HG03064 (cell line): ENCODE results near the gene CARD10.
"Not testable (repeated sequence)": the region's sequence is repeated elsewhere in the genome, so short reads cannot be mapped to it uniquely, and the experiment has no call there.

Experiments used
- ATAC-seq: cut with Tn5 transposase; IDR thresholded peaks from one replicate; pipeline ENCODE4 v1.9.1; 2021; ENCODE audit warnings: low read depth; ENCODE audit not compliant: unreplicated experiment

Gene CARD10

DNA sequence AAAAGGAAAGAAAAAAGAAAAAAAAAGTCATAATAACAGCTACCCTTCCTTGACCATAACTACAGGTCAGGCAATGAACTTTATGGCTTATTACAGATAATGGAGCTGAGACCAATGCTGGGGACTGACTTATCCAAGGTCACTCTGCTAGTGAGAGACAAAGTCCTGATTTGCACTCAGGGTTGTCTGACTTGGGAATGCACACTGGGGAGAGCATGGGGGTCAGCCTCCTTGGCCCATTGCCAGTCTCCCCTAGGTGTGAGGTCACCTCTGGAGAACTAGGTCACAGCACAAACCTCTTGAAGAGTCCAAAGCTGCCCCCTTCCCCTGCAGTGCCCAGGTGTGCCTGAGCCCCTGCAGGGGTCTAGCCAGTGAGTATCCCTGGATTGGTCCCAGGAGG, 35.8 kb upstream of the CARD10 start:
- no peak for ATAC-seq

DNA sequence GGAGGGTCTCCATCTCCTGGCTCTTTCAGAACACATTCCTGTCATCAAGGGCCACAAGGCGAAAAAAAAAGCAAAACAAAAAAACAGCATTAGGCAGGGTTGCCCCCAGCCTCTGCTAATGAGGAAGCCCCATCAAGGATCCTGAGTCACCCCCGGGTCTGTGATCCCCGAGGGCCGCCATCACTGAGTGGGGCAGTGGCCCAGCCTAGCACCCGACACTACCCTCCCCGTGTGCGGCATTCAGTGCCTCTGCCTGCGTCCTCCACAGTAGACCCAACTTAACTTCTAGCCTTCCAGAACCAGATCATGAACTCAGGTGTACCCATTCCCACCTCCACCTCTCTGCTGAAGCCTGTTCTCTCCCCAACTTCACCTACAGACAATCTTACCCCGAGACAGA, 34.5 kb upstream of the CARD10 start:
- ATAC-seq = no peak

DNA sequence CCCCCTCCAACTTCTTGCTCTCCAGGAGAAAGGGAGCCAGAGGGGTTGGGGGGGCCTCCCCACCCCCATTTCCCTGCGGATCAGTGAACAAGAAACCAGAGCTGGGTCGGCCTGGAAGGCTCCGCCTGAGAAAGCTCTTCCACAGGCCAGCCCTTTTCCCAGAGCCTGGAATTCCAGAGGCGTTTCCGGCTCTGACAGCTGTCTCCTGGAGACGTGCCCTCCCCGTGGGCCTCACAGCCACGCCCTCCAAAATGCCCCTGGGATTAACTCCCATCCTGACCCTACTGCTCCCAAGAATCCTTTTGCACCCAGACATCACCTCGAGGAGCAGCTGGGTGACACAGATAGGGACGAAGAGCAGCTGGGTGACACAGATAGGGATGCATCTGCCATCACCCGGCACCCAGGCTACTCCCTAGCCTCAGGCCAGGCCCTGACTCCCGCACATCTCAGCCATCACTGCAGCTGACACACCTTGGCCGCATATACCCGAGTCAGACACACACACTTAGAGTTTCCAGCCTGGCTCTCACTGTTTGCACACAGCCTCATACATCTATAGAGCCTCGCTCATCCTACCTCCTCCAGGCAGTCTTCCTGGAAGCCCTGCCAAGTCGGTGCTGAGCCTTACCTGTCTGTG, 33.4 kb upstream of the CARD10 start:
- ATAC-seq = no peak

DNA sequence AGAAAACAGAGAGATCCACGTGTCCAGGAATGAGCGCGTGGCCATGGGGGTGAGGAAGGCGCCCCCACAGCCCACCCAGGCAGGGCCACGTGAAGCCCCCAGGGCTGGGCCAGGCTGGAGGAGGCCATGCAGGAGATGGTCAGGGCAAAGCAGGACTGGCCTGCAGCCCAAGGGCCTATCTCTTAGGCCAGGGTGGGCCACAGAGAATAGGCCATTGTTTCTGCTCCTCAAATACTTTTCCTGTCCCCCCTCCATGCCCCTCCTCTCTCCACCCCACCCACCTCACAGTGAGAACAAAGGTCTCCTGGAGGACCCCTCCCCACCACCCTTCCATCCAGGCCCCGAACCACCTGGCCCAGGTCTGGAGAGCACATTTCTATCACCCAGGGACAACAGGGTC, 32.8 kb upstream of the CARD10 start:
- ATAC-seq = no peak

DNA sequence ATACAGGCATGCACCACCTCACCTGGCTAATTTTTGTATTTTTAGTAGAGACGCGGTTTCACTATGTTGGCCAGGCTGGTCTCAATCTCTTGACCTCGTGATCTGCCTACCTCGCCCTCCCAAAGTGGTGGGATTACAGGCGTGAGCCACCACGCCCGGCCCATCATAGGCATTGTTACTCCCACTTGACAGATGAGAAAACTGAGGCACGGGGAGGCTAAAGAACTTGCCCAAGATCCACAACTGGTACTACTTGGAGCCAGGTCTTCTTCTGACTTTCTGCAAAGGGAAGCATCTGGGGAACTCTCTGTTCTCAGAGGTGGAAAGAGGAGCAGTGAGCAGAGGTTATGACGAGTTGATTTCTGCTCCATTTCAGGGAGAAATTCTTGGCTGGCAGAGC, 31.7 kb upstream of the CARD10 start:
- ATAC-seq = not testable (repeated sequence)

DNA sequence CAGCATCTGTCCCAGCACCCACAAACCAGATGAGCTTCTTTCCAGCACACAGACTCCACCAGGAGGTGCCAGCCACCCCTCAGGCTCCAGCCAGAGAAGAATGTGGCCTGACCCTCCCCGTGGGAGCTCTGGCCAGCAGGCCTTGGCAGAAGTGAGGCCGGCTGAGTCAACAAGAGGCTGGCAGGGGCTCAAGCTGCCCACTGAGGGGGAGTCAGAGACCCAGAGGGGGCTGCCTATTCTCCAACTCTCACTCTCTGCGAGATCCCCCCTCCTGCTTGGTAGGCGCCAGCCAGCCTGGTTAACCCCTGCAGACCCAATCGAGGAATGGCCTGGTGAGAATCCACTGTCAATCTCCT, 30.5 kb upstream of the CARD10 start:
- no peak for ATAC-seq

DNA sequence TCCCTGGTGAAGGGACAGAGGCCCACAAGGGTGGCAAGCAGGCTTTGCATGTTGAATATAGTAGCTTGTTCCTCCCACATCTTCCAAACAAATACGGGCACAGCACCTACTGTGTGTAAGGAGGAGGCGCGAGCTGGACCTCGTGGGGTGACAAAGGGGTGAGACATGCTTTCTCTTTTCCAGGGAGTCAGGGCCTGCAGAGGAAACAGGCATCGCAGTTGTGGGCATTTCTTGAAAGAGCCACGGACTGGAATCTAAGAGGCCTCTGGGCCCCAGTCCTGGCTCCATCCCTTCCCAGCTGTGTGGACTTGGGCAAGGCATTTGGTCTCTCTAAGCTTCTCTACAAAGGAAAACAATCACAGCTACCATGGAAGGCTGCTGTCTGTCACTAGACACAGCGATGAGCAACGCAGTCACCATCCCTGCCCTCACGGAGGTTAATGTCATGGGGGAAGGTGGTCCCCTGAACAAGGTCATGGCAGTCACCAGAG, 28.1 kb upstream of the CARD10 start:
- ATAC-seq = no peak

DNA sequence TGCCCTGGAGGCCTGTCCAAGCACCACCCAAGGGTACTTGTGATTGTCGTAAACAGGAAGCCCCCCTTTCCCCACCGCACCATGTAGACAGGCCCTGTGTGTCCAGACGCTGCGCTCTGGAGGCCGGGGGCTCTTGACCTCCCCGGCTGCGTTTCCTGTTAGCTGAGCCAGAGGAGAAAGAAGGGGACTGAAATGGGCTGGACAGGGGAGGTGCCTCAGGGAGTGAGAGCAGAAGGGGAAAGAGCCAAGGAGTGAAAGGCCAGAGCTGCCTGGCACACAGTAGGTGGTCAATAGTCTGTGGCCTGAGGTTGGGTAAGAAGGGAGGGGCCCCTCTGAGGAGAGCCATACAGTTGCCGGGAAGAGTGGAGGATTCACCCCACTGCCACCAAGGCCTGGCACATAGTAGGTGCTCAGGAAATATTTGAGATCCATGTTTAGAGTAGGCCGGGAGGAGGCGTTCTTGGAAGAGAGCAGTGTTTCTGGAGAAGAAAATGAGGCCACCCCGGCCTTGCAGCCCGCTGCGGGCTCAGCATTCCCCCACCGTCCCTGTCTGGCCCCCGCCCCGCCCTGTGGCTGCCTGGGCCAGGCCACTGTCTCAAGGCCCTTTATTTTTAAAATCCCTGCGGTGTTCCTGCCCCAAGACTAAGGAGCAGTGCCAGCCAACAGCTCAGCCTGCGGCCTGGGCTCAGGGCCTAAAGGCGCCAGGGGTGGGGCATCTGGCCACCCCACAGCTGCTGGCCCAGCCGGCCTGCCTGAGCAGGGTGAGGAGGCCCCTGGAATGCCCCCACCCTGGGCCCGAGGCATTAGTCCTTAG, 27.4 kb upstream of the CARD10 start:
- no peak for ATAC-seq

DNA sequence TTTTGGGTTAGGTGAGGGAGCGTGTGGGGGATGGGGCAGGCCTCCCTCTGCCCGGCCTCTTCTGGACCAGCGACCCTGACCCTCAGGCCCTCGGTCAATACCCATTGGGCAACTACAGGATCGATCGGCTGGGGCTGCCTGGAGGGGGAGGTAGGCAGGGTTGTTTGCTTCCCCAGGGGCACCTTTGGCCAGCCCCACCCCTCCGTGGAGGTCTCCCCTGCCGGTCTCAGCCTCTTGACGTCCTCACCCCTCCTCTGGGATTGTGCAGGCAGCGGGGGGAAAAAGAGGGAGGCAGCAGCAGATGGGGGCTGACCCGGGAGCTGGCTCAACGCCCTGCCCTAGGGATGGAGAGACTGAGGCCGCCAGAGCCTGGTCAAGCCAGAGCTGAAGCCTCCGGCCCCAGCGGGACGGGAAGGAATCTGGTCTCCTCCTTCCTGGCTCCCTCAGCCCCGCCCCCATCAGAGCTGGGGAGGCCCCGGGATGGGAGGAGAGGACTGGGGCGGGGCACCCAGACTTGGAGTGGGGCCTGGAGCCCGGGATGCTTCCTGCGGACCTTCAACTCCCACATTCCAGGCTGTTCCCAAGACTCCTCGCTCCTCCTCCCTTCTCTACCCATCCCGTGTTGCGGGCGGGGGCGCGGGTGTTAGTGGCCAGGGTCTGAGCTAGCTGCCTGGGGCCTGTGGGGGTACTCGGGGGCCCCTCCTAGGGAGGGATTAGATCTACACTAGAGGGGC, 26.7 kb upstream of the CARD10 start:
- ATAC-seq = no peak

DNA sequence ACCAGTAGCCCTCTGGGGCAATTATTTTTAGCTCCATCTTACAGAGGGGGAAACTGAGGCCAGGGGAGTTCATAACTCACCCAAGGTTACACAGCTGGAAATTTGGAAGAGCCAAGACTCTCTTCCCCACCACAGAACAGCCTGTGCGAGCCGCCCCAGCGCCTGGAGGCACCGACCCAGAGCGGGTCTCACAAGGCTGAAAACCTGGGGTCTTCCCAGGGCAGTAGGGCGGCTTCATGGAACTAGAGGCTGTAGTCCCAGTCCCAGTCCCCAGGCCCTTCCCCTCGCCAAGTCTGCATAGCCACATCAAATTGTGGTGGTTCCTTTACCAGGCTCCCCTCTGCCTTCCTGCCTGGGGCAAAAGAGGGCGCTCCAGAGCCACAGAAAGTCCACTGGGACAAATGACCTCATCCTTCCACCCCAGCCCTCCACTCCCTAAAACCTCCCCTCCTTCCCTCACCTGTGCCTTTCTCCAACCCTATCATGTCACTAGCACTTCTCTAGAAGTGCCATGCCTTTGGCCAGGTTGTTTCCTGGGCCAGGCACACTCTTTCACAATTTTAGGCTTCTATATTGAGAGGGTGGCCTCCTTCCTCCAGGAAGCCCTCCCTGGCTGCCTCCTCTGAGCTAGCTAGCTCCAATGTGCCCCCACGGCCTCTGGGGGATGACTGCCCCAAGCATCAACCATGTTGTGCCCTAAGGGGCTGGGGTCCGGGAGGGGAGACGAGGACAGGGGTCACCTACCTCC, 25.9 kb upstream of the CARD10 start:
- no peak for ATAC-seq

DNA sequence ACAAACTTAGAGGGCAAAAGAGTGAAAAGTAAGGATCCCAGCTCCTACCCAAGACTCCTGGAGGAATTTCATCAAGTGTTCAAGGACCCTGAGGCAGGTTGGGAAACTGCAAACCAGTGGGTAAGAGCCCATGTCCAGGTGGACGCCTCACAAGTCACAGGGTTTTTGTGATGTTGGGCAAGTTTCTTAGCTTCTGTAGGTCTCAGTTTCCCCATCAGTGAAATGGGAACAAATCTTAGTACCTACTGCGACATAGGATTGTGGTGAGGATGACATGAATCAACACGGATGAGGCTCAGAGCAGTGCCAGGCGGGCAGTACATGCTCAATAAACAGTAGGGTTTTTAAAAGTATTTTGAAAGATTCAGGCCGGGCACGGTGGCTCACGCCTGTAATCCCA, 23.7 kb upstream of the CARD10 start:
- ATAC-seq = no peak

DNA sequence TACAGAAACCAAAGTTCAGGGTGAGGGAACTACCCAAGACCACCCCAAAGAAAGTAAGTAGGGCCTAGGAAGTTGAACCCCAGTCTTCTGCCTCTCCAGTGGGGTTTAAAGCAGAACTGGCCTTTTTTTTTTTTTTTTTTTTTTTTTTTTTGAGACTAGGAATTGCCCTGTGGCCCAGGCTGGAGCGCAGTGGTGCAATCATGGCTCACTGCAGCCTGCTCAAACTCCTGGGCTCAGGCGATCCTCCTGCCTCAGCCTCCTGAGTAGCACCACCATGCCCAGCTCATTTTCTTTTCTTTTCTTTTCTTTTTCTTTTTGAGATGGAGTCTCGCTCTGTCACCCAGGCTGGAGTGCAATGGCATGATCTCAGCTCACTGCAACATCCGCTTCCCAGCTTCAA, 23.2 kb upstream of the CARD10 start:
- not testable (repeated sequence) for ATAC-seq

DNA sequence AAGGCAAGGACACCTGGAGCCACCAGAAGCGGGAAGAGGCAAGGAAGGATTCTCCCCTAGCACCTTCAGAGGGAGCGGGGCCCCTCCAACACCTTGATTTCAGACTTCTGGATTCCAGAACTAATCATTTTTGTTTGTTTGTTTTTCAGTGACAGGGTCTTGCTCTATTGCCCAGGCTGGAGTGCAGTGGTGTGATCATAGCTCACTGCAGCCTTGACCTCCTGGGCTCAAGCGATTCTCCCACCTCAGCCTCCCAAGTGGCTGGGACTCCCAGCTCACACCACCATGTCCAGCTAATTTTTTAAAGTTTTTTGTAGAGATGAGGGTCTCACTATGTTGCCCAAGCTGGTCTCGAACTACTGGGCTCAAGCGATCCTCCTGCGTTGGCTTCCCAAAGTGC, 20.6 kb upstream of the CARD10 start:
- ATAC-seq = not testable (repeated sequence)

DNA sequence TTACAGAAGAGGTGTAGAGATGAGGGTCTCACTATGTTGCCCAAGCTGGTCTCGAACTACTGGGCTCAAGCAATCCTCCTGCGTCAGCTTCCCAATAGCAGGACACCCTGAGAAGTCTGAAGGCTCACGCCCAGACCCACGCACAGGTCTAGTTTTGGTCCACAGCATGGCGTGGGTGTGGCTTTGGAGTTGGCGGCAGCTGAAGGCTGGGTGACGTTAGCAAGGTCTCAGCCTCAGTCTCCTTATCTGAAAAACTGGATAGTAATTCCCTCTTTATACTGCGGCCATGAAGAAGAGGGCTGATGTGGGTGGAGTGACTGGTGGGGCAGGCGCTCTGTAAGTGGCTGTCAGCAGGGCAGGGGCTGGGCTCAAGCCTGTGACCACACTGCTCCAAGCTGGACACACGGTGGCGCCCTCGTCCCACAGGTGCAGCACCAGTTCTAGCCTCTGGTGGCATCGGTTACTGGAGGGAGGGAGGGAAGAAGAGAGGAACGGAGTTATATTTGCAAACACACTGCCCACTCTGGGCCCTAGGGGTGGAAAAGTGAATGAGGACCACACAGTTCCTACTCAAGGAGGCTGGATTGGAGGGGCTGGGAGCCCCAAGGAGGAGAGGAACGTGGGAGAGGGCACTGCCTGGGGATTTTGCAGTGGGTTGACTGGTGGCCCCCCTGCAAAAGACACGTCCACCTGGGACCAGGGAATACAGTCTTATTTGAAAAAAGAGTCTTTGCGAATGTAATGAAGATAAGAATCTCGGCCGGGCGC, 19.6 kb upstream of the CARD10 start:
- peak; percentile 80 for ATAC-seq

DNA sequence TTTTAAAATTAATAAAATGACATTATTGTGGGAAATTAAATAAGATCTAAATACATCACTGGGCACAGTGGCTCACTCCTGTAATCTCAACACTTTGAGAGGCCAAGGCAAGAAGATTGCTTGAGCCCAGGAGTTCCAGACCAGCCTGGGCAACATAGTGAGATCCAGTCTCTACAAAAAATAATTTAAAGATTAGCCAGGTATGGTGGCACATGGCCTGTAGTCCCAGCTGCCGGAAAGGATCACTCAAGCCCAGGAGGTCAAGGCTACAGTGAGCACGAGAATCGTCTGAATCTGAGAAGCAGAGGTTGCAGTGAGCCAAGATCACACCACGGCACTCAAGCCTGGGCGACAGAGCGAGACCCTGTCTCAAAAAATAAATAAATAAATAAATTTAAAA, 15.9 kb upstream of the CARD10 start:
- no peak for ATAC-seq

DNA sequence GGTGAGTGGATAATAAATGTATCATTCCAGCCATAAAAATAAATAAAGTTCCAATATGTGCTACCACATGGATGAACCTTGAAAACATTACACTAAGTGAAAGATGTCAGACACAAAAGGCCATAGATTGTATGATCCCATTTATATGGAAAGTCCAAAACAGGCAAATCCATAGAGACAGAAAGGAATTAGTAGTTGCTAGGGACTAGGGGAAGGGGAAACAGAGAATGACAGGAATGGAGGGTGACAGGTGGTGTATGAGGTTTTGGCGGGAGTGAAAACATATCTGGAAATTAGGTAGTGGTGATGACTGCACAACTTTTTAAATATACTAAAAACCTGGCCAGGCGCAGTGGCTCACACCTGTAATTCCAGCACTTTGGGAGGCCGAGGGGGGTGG, 15.2 kb upstream of the CARD10 start:
- ATAC-seq = no peak

DNA sequence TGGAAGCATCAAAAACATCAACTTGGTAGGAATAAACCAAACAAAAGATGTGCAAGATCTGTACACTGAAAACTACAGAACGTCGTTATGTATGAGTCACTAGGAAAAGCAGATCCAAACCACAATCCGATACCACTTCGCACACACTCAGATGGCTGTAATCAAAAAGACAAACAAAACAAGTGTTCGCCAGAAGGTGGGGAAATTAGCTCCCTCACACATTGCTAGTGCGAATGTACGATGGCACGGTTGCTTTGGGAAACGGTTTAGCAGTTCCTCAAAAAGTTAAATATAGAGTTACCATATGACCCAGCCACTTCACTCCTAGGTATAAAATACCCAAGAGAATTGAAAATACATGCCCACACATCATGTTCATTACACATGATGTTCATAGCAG, 14.8 kb upstream of the CARD10 start:
- ATAC-seq = no peak

DNA sequence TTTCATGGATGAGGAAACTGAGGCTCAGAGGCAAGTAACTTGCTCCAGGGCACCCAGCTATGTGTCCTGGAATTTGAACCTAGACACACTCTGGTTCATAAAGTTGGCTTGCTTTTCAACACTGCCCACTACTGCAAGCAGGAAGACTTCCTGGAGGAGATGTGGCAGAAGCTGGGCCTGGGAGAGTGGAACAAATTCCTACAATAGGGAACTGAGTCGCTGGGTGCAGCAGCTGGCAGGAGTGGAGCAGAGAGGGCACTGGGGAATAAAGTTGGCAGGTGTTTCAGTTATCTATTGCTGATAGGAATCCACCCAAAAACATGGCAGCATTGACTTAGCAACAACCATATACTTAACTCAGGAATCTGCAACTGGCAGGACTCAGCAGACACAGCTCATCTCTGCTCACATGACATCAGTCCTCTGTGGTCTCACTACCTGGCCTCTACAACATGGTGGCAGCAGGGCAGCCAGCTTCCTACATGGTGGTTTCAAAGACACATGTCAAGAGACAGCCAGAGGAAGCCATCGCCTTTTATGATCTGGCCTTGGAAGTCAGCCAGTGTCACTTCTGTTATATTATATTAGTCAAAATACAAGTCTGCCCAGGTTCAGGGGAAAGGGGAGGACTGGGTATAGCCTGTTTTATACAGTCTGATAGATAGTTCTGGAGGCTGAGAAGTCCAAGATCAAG, 10.6 kb upstream of the CARD10 start:
- ATAC-seq = no peak

DNA sequence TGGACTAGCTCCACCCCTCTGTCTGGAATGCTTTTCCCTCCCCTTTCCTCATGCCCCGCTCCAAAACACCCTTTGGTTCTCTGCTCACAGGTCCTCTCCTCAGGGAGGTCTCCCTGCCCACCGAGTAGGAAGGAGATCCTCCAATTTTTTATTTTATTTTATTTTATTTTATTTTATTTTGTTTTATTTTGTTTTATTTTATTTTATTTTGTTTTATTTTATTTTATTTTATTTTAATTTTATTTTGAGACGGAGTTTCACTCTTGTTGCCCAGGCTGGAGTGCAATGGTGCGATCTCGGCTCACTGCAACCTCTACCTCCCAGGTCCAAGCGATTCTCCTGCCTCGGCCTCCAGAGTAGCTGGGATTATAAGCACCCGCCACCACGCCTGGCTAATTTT, 8.7 kb upstream of the CARD10 start:
- ATAC-seq = not testable (repeated sequence)
